Tibial artery (tissue), 4 donors: ENCODE data around the gene MAPRE3.

ENCODE experiments used
- DNase-seq, 2 donors: peaks; one replicate each; pipeline ENCODE4 v3.0.0-alpha.2; 2019
- H3K27ac ChIP-seq, 2 donors: fragments of 200-600 bp; sonication (generic) in 1 of 2; 1 replicate in 1 of 2; 2 replicates in 1 of 2; pipeline ENCODE4 v1.5.1; 2018 to 2019; ENCODE audit warnings: mild to moderate bottlenecking in 1 of 2
- H3K27me3 ChIP-seq, 2 donors: fragments of 200-600 bp; sonication (generic) in 1 of 2; one replicate each; pipeline versions ENCODE4 v1.5.1 to v1.6.0; 2016 to 2019
- H3K36me3 ChIP-seq, 3 donors: fragments of 200-600 bp; sonication (generic) in 2 of 3; one replicate each; pipeline ENCODE4 v1.5.1; 2016 to 2019; ENCODE audit warnings: mild to moderate bottlenecking in 2 of 3
- H3K4me1 ChIP-seq, 4 donors: fragments of 200-600 bp; sonication (generic) in 2 of 4; 1 replicate in 3 of 4; 2 replicates in 1 of 4; pipeline ENCODE4 v1.5.1; 2016 to 2019
- H3K4me3 ChIP-seq, 2 donors: fragments of 200-600 bp; sonication (generic) in 1 of 2; 1 replicate in 1 of 2; 2 replicates in 1 of 2; pipeline ENCODE4 v1.5.1; 2018 to 2019; ENCODE audit warnings: mild to moderate bottlenecking in 2 of 2
- H3K9me3 ChIP-seq, 3 donors: fragments of 200-600 bp; sonication (generic) in 1 of 3; one replicate each; pipeline ENCODE4 v1.5.1; 2016 to 2019
- CTCF ChIP-seq, 2 experiments: fragments of 200-600 bp in 1 of 2; fragments of 450-650 bp in 1 of 2; IDR thresholded peaks; one replicate each; pipeline ENCODE4 v1.5.1; 2017 to 2019; ENCODE audit warnings: antibody characterized with exemption in 2 of 2, mild to moderate bottlenecking in 1 of 2, moderate library complexity in 1 of 2
- intact Hi-C: fragments of 100-400 bp; cut with DNase I; formaldehyde crosslinking; loops from one replicate; pipeline ENCODE4 v1.15.0; 2023; ENCODE audit warnings: low total_unique reads

The MAPRE3 gene

DNA sequence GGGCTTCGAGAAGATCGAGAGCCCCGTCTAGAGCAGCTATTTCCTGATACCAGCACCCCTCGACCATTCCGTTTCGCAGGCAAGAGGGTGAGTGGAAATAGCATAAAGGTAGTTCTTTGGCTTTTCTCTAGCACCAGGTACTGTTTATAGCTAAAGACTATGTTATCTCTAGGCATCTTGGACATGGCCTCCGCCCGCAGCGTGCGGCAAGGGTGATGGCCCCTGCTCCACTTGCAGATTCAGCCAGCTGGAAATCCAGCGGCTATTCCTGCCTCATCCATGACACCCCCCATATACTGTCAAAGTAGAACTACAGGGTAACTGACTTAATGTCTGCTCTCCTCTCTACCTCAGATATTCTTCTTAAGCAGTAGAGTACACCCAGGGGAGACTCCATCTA lies 84.3 kb downstream of the MAPRE3 start:
- DNase-seq, result no peak
- no peaks in the 10 kb centered on the region for H3K9me3 ChIP-seq
- peaks cover 0 to 14% (median 7%) of the 10 kb centered on the region in 4 donors for H3K4me1 ChIP-seq
- peaks cover 21 to 64% (median 31%) of the 10 kb centered on the region in 3 donors for H3K36me3 ChIP-seq
- H3K4me3 ChIP-seq, result no peak overlapping the region
- H3K27ac ChIP-seq, result no peak overlapping the region
- no peak for TF ChIP-seq CTCF (IDR thresholded peaks at IDR 0.05)
- intact Hi-C loops, result loop anchor here (5.0 kb wide), 1 partner anchor 33 kb away; the partner anchor contains the start of gene KHK
- H3K27me3 ChIP-seq, result no peaks in the 10 kb centered on the region

DNA sequence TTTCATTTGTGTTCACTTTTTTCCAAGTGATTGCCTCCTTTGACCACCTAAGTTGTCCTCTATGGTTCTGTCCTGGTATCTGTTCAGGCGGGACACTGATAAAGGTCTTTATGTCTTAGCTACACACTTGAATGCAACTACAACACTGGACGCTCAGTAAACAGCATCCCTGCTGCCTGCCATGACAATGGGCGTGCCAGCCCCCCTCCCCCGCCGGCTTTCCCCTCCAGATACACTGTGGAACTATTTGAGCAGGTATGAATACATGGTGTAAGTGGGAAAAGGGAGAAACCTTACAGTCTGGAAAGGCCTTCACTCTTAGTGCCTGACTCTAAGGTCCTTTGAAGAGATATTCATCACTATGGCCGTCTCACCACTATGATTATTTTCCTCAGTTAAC lies 86.7 kb downstream of the MAPRE3 start:
- Histone ChIP-seq H3K27me3 (no peaks in the 10 kb centered on the region), H3K4me1 (peaks cover 0 to 7% (median 4%) of the 10 kb centered on the region in 4 donors), H3K4me3 (no peak overlapping the region), H3K27ac (no peak overlapping the region), H3K9me3 (no peaks in the 10 kb centered on the region), H3K36me3 (peaks cover 21 to 72% (median 33%) of the 10 kb centered on the region in 3 donors)
- no peak for DNase-seq
- no peak for TF ChIP-seq CTCF (IDR thresholded peaks at IDR 0.05)
- intact Hi-C loops, result no loop called here

DNA sequence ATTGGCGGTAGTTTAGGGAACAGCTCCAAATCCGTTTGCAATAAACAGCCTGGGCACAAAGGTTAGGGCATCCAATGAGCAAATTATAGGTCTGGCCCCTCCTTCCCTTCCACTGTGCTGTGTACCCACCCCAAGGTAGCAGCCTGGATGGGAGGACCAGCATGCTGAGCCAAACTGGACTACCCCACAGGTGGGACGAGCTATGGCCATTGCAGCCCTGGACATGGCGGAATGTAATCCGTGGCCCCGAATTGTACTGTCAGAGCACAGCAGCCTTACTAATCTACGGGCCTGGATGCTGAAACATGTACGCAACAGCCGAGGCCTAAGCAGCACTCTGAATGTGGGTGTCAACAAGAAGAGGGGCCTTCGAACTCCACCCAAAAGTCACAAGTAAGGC lies 87.8 kb downstream of the MAPRE3 start:
- TF ChIP-seq CTCF (IDR thresholded peaks at IDR 0.05), result no peak
- intact Hi-C loops, result no loop called here
- no peaks in the 10 kb centered on the region for H3K4me1 ChIP-seq
- no peak for DNase-seq
- no peak overlapping the region for H3K27ac ChIP-seq
- no peaks in the 10 kb centered on the region for H3K9me3 ChIP-seq
- no peak overlapping the region for H3K4me3 ChIP-seq
- peaks cover 21 to 74% (median 36%) of the 10 kb centered on the region in 3 donors for H3K36me3 ChIP-seq
- no peaks in the 10 kb centered on the region for H3K27me3 ChIP-seq

DNA sequence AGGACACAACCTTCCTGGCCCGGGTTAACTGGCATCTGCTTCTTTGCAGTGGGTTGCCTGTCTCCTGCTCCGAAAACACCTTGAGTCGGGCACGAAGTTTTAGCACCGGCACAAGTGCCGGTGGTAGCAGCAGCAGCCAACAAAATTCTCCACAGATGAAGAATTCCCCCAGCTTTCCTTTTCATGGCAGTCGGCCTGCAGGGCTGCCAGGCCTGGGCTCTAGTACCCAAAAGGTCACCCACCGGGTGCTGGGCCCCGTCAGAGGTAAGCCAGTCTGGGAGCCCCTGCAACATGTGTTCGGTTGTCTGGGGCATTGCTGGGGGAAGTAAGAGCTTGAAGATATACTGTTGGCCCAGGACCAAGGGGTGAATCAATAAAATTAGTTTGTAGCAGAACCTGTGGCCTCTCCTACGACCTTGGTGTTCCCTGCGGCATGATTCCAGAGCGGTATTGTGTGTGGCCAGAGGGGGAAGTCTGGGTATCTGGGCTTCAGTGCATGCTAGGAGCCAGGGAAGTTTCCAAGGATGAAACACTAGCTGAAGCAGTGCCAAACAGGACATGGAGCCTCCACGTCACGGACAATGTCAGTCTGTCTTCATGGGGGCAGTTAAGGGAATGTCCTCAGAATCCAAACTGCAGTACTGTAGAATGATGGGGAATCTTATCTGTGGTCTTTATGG lies 88.8 kb downstream of the MAPRE3 start:
- no peak for DNase-seq
- Histone ChIP-seq H3K27me3 (no peaks in the 10 kb centered on the region), H3K4me1 (no peaks in the 10 kb centered on the region), H3K36me3 (peaks cover 21 to 69% (median 34%) of the 10 kb centered on the region in 3 donors), H3K9me3 (no peaks in the 10 kb centered on the region), H3K27ac (no peak overlapping the region), H3K4me3 (no peak overlapping the region)
- no peak for TF ChIP-seq CTCF (IDR thresholded peaks at IDR 0.05)
- intact Hi-C loops, result no loop called here

- Histone ChIP-seq H3K4me3 (no peak overlapping the region), H3K27me3 (no peaks in the 10 kb centered on the region), H3K9me3 (no peaks in the 10 kb centered on the region), H3K27ac (no peak overlapping the region), H3K4me1 (no peaks in the 10 kb centered on the region), H3K36me3 (peaks cover 18 to 69% (median 24%) of the 10 kb centered on the region in 3 donors)
- DNase-seq, result no peak
- no peak for TF ChIP-seq CTCF (IDR thresholded peaks at IDR 0.05)
- intact Hi-C loops, result no loop called here
Measured at GRCh38 chr2:27060323-27060722, 89.9 kb downstream of the MAPRE3 start.
